Lung (tissue), 12 donors: ENCODE measurements around the gene JOSD2. TPM values are rescaled to one million over a fixed set of nuclear protein-coding genes. Genes with fewer than 3 reads are reported as not detected.

Experiments used
- ATAC-seq: fragments of 200-7000 bp; cut with Tn5 transposase; one replicate; pipeline ENCODE4 v1.9.1; 2020; ENCODE audit warnings: moderate number of reproducible peaks; ENCODE audit not compliant: insufficient read depth, low FRiP score
- DNase-seq, 3 donors: peaks; one replicate each; pipeline ENCODE4 v3.0.0-alpha.2; 2013 to 2017
- H3K27ac ChIP-seq, 2 donors: one replicate each; pipeline ENCODE4 v1.5.1; 2013; ENCODE audit warnings: mild to moderate bottlenecking in 2 of 2, moderate library complexity in 2 of 2, control low read depth in 1 of 2, inconsistent platforms in 1 of 2, low read depth in 1 of 2, low read length in 1 of 2
- H3K27me3 ChIP-seq, 3 donors: one replicate each; pipeline ENCODE4 v1.5.1; 2013; ENCODE audit warnings: low read length in 2 of 3; ENCODE audit not compliant: control insufficient read depth in 3 of 3, insufficient read depth in 3 of 3
- H3K36me3 ChIP-seq, 4 donors: one replicate each; pipeline ENCODE4 v1.5.1; 2013; ENCODE audit warnings: low read length in 4 of 4, mild to moderate bottlenecking in 1 of 4, moderate library complexity in 1 of 4; ENCODE audit not compliant: control insufficient read depth in 4 of 4, insufficient read depth in 4 of 4
- H3K4me1 ChIP-seq, 5 donors: one replicate each; pipeline ENCODE4 v1.5.1; 2013; ENCODE audit warnings: low read length in 5 of 5, mild to moderate bottlenecking in 2 of 5, moderate library complexity in 1 of 5; ENCODE audit not compliant: control insufficient read depth in 5 of 5, insufficient read depth in 5 of 5
- H3K4me3 ChIP-seq: one replicate; pipeline ENCODE4 v1.5.1; 2013; ENCODE audit warnings: mild to moderate bottlenecking, control low read depth, moderate library complexity
- H3K9ac ChIP-seq, 2 donors: one replicate each; pipeline ENCODE4 v1.5.1; 2013; ENCODE audit warnings: low read length in 2 of 2, control low read depth in 1 of 2; ENCODE audit not compliant: insufficient read depth in 1 of 2
- H3K9me3 ChIP-seq, 4 donors: one replicate each; pipeline ENCODE4 v1.5.1; 2013; ENCODE audit warnings: low read length in 3 of 4, mild to moderate bottlenecking in 1 of 4, moderate library complexity in 1 of 4; ENCODE audit not compliant: control insufficient read depth in 4 of 4, insufficient read depth in 3 of 4
- CTCF ChIP-seq: IDR thresholded peaks from 2 replicates; pipeline ENCODE4 v1.5.1; 2012; ENCODE audit warnings: mild to moderate bottlenecking; ENCODE audit errors: control extremely low read depth, extremely low read depth
- WGBS, 2 donors: extraction: QIAGEN DNeasy Blood & Tissue Kit; methylation state at CpG; one replicate each; pipeline ENCODE4 v1.1.7; 2013; 5-methylcytosine and 5-hydroxymethylcytosine counted together
- polyA plus RNA-seq, 2 donors: library from polyadenylated mRNA; stranded (reverse); fragments of 200-250 nt; gene quantifications; one replicate each; pipeline ENCODE4 v1.2.1, GENCODE V29; 2013
- total RNA-seq, 2 donors: library from RNA; depleted of rRNA in 1 of 2; stranded (reverse); fragments of >200 nt in 1 of 2; gene quantifications; one replicate each; pipeline ENCODE4 v1.2.1, GENCODE V29; 2014 to 2021
- donor health status: control.
- donor health status: control.
- donor health status: Bipolar disorder and iron deficiency.
- donor health status: healthy.
- donor health status: DM: yes; HTN: yes; CAD: no.

The JOSD2 gene
- total and polyA plus RNA-seq, 4 donors: 9.8 to 76.8 (median 63.5) TPM

- Histone ChIP-seq H3K9ac (no peak overlapping the region), H3K4me3 (no peak overlapping the region), H3K9me3 (no peaks in the 10 kb centered on the region), H3K36me3 (peaks cover 0 to 44% (median 17%) of the 10 kb centered on the region in 4 donors), H3K4me1 (no peaks in the 10 kb centered on the region), H3K27me3 (peaks cover 0 to 6% (median 0%) of the 10 kb centered on the region in 3 donors), H3K27ac (no peak overlapping the region)
- DNase-seq (no peak), ATAC-seq (no peak)
- no peak for TF ChIP-seq CTCF
- 89 to 93% methylated on average over 10 of the region's 10 CpGs for WGBS, 2 donors
Observed at GRCh38 chr19:50482916-50483315, 28.1 kb downstream of the JOSD2 start.

- Histone ChIP-seq H3K9me3 (no peaks in the 10 kb centered on the region), H3K27ac (no peak overlapping the region), H3K36me3 (peaks cover 0 to 44% (median 17%) of the 10 kb centered on the region in 4 donors), H3K4me3 (no peak overlapping the region), H3K27me3 (peaks cover 0 to 2% (median 0%) of the 10 kb centered on the region in 3 donors), H3K4me1 (peaks cover 3 to 5% (median 3%) of the 10 kb centered on the region in 5 donors), H3K9ac (no peak overlapping the region)
- no peak for TF ChIP-seq CTCF
- ATAC-seq (no peak), DNase-seq (no peak)
- 90 to 94% methylated on average over 16 of the region's 16 CpGs for WGBS, 2 donors
Observed at GRCh38 chr19:50482271-50482855, 28.6 kb downstream of the JOSD2 start.

- no peak for TF ChIP-seq CTCF
- Histone ChIP-seq H3K4me3 (no peak overlapping the region), H3K27ac (no peak overlapping the region), H3K27me3 (no peaks in the 10 kb centered on the region), H3K4me1 (peaks cover 5 to 10% (median 7%) of the 10 kb centered on the region in 5 donors), H3K36me3 (peaks cover 0 to 44% (median 17%) of the 10 kb centered on the region in 4 donors), H3K9me3 (no peaks in the 10 kb centered on the region), H3K9ac (no peak overlapping the region)
- 95 to 96% methylated on average over 26 to 27 of the region's 27 CpGs for WGBS, 2 donors
- ATAC-seq (no peak), DNase-seq (no peak)
Observed at GRCh38 chr19:50481351-50482149, 29.4 kb downstream of the JOSD2 start.
